Measurements from ENCODE around the gene VOPP1. TPM values are rescaled to one million over a fixed set of nuclear protein-coding genes. Genes with fewer than 3 reads are reported as not detected.

VOPP1 gene
- total RNA-seq, 1 experiment from 2014 or later = 21.6 TPM

GRCh38 chr7:55594870-55595269, 22.6 kb upstream of the VOPP1 start:
- no peaks in the 10 kb centered on the region for H3K27me3 ChIP-seq (ENCODE audit: low read length)
- no peak overlapping the region for H3K27ac ChIP-seq (ENCODE audit: low read length)
- H3K4me3 ChIP-seq (ENCODE audit: low read length) = no peak overlapping the region
- H3K36me3 ChIP-seq (ENCODE audit: insufficient read depth, low read length) = no peaks in the 10 kb centered on the region
- no peak overlapping the region for H2AFZ ChIP-seq (ENCODE audit: low read length)
- H4K20me1 ChIP-seq (ENCODE audit: insufficient read depth, low read depth, low read length) = no peaks in the 10 kb centered on the region
- H3K9ac ChIP-seq (ENCODE audit: low read length) = no peak overlapping the region
- no peak overlapping the region for H3K4me2 ChIP-seq (ENCODE audit: low read depth, low read length, poor library complexity, severe bottlenecking)
- no peak for DNase-seq
- no peaks in the 10 kb centered on the region for H3K4me1 ChIP-seq (ENCODE audit: low read length)
- H3K9me3 ChIP-seq (ENCODE audit: low read length) = no peaks in the 10 kb centered on the region
- no peaks in the 10 kb centered on the region for H3K79me2 ChIP-seq (ENCODE audit: low read length)
- no peaks in the 10 kb centered on the region for H3K9me2 ChIP-seq (replicated peaks; ENCODE audit: insufficient read depth, low read length)

GRCh38 chr7:55594414-55594813, 22.1 kb upstream of the VOPP1 start:
- H3K79me2 ChIP-seq (ENCODE audit: low read length) = no peaks in the 10 kb centered on the region

GRCh38 chr7:55593515-55594318, 21.4 kb upstream of the VOPP1 start:
- H4K20me1 ChIP-seq (ENCODE audit: insufficient read depth, low read depth, low read length) = no peaks in the 10 kb centered on the region
- DNase-seq = peak; percentile 87
- H3K4me2 ChIP-seq (ENCODE audit: low read depth, low read length, poor library complexity, severe bottlenecking) = no peak overlapping the region
- H3K4me3 ChIP-seq (ENCODE audit: low read length) = no peak overlapping the region
- H3K4me1 ChIP-seq (ENCODE audit: low read length) = no peaks in the 10 kb centered on the region
- H3K79me2 ChIP-seq (ENCODE audit: low read length) = no peaks in the 10 kb centered on the region
- no peak overlapping the region for H3K9ac ChIP-seq (ENCODE audit: low read length)
- no peak overlapping the region for H2AFZ ChIP-seq (ENCODE audit: low read length)
- no peaks in the 10 kb centered on the region for H3K9me3 ChIP-seq (ENCODE audit: low read length)
- no peaks in the 10 kb centered on the region for H3K27me3 ChIP-seq (ENCODE audit: low read length)
- no peaks in the 10 kb centered on the region for H3K36me3 ChIP-seq (ENCODE audit: insufficient read depth, low read length)
- no peaks in the 10 kb centered on the region for H3K9me2 ChIP-seq (replicated peaks; ENCODE audit: insufficient read depth, low read length)
- no peak overlapping the region for H3K27ac ChIP-seq (ENCODE audit: low read length)

More at GRCh38 chr7:55594414-55594813, 22.1 kb upstream of the VOPP1 start:
- Histone ChIP-seq H4K20me1 (ENCODE audit: insufficient read depth, low read depth, low read length) (no peaks in the 10 kb centered on the region), H3K36me3 (ENCODE audit: insufficient read depth, low read length) (no peaks in the 10 kb centered on the region), H3K27ac (ENCODE audit: low read length) (no peak overlapping the region), H3K9ac (ENCODE audit: low read length) (no peak overlapping the region), H3K4me2 (ENCODE audit: low read depth, low read length, poor library complexity, severe bottlenecking) (no peak overlapping the region), H3K4me3 (ENCODE audit: low read length) (no peak overlapping the region), H3K4me1 (ENCODE audit: low read length) (no peaks in the 10 kb centered on the region), H3K27me3 (ENCODE audit: low read length) (no peaks in the 10 kb centered on the region), H3K9me2 (replicated peaks; ENCODE audit: insufficient read depth, low read length) (no peaks in the 10 kb centered on the region), H2AFZ (ENCODE audit: low read length) (no peak overlapping the region), H3K9me3 (ENCODE audit: low read length) (no peaks in the 10 kb centered on the region)
- no peak for DNase-seq

GRCh38 chr7:55593172-55593514, 20.8 kb upstream of the VOPP1 start:
- H3K27me3 ChIP-seq (ENCODE audit: low read length) = no peaks in the 10 kb centered on the region
- no peaks in the 10 kb centered on the region for H3K36me3 ChIP-seq (ENCODE audit: insufficient read depth, low read length)
- no peaks in the 10 kb centered on the region for H3K4me1 ChIP-seq (ENCODE audit: low read length)
- H3K27ac ChIP-seq (ENCODE audit: low read length) = no peak overlapping the region
- H3K9me3 ChIP-seq (ENCODE audit: low read length) = no peaks in the 10 kb centered on the region
- H4K20me1 ChIP-seq (ENCODE audit: insufficient read depth, low read depth, low read length) = no peaks in the 10 kb centered on the region
- no peak for DNase-seq
- H3K9me2 ChIP-seq (replicated peaks; ENCODE audit: insufficient read depth, low read length) = no peaks in the 10 kb centered on the region
- H2AFZ ChIP-seq (ENCODE audit: low read length) = no peak overlapping the region
- no peak overlapping the region for H3K9ac ChIP-seq (ENCODE audit: low read length)
- H3K4me3 ChIP-seq (ENCODE audit: low read length) = no peak overlapping the region
- no peaks in the 10 kb centered on the region for H3K79me2 ChIP-seq (ENCODE audit: low read length)
- H3K4me2 ChIP-seq (ENCODE audit: low read depth, low read length, poor library complexity, severe bottlenecking) = no peak overlapping the region

- Histone ChIP-seq H3K4me1 (ENCODE audit: low read length) (no peaks in the 10 kb centered on the region), H3K27me3 (ENCODE audit: low read length) (no peaks in the 10 kb centered on the region), H3K9me2 (replicated peaks; ENCODE audit: insufficient read depth, low read length) (no peaks in the 10 kb centered on the region), H3K4me3 (ENCODE audit: low read length) (no peak overlapping the region), H3K27ac (ENCODE audit: low read length) (no peak overlapping the region), H3K36me3 (ENCODE audit: insufficient read depth, low read length) (no peaks in the 10 kb centered on the region), H3K9ac (ENCODE audit: low read length) (no peak overlapping the region), H4K20me1 (ENCODE audit: insufficient read depth, low read depth, low read length) (no peaks in the 10 kb centered on the region), H3K79me2 (ENCODE audit: low read length) (no peaks in the 10 kb centered on the region), H3K4me2 (ENCODE audit: low read depth, low read length, poor library complexity, severe bottlenecking) (no peak overlapping the region), H3K9me3 (ENCODE audit: low read length) (no peaks in the 10 kb centered on the region), H2AFZ (ENCODE audit: low read length) (no peak overlapping the region)
- no peak for DNase-seq
These were observed 20.2 kb upstream of the VOPP1 start for GRCh38 chr7:55592492-55592891.

GRCh38 chr7:55591282-55591931, 19.1 kb upstream of the VOPP1 start:
- no peaks in the 10 kb centered on the region for H3K36me3 ChIP-seq (ENCODE audit: insufficient read depth, low read length)
- H3K9ac ChIP-seq (ENCODE audit: low read length) = no peak overlapping the region
- H3K27me3 ChIP-seq (ENCODE audit: low read length) = no peaks in the 10 kb centered on the region
- H3K9me3 ChIP-seq (ENCODE audit: low read length) = no peaks in the 10 kb centered on the region
- no peaks in the 10 kb centered on the region for H3K4me1 ChIP-seq (ENCODE audit: low read length)
- no peak overlapping the region for H3K27ac ChIP-seq (ENCODE audit: low read length)
- H3K79me2 ChIP-seq (ENCODE audit: low read length) = no peaks in the 10 kb centered on the region
- no peak for DNase-seq
- no peaks in the 10 kb centered on the region for H3K9me2 ChIP-seq (replicated peaks; ENCODE audit: insufficient read depth, low read length)
- H3K4me3 ChIP-seq (ENCODE audit: low read length) = no peak overlapping the region
- H2AFZ ChIP-seq (ENCODE audit: low read length) = no peak overlapping the region
- no peak overlapping the region for H3K4me2 ChIP-seq (ENCODE audit: low read depth, low read length, poor library complexity, severe bottlenecking)
- no peaks in the 10 kb centered on the region for H4K20me1 ChIP-seq (ENCODE audit: insufficient read depth, low read depth, low read length)

GRCh38 chr7:55590517-55591281, 18.4 kb upstream of the VOPP1 start:
- Histone ChIP-seq H3K9me3 (ENCODE audit: low read length) (no peaks in the 10 kb centered on the region), H3K36me3 (ENCODE audit: insufficient read depth, low read length) (no peaks in the 10 kb centered on the region), H4K20me1 (ENCODE audit: insufficient read depth, low read depth, low read length) (no peaks in the 10 kb centered on the region), H2AFZ (ENCODE audit: low read length) (no peak overlapping the region), H3K4me1 (ENCODE audit: low read length) (no peaks in the 10 kb centered on the region), H3K4me2 (ENCODE audit: low read depth, low read length, poor library complexity, severe bottlenecking) (no peak overlapping the region), H3K27me3 (ENCODE audit: low read length) (no peaks in the 10 kb centered on the region), H3K9ac (ENCODE audit: low read length) (no peak overlapping the region), H3K9me2 (replicated peaks; ENCODE audit: insufficient read depth, low read length) (no peaks in the 10 kb centered on the region), H3K4me3 (ENCODE audit: low read length) (no peak overlapping the region), H3K27ac (ENCODE audit: low read length) (no peak overlapping the region), H3K79me2 (ENCODE audit: low read length) (no peaks in the 10 kb centered on the region)
- DNase-seq = no peak

GRCh38 chr7:55589905-55590304, 17.6 kb upstream of the VOPP1 start:
- Histone ChIP-seq H3K27me3 (ENCODE audit: low read length) (no peaks in the 10 kb centered on the region), H3K36me3 (ENCODE audit: insufficient read depth, low read length) (no peaks in the 10 kb centered on the region), H3K79me2 (ENCODE audit: low read length) (no peaks in the 10 kb centered on the region), H3K4me3 (ENCODE audit: low read length) (no peak overlapping the region), H3K4me2 (ENCODE audit: low read depth, low read length, poor library complexity, severe bottlenecking) (no peak overlapping the region), H2AFZ (ENCODE audit: low read length) (no peak overlapping the region), H3K9ac (ENCODE audit: low read length) (no peak overlapping the region), H3K27ac (ENCODE audit: low read length) (no peak overlapping the region), H4K20me1 (ENCODE audit: insufficient read depth, low read depth, low read length) (no peaks in the 10 kb centered on the region), H3K9me2 (replicated peaks; ENCODE audit: insufficient read depth, low read length) (no peaks in the 10 kb centered on the region), H3K4me1 (ENCODE audit: low read length) (no peaks in the 10 kb centered on the region), H3K9me3 (ENCODE audit: low read length) (no peaks in the 10 kb centered on the region)
- no peak for DNase-seq
